ENCODE measurements around the gene SLC27A4.

SLC27A4 gene

DNA sequence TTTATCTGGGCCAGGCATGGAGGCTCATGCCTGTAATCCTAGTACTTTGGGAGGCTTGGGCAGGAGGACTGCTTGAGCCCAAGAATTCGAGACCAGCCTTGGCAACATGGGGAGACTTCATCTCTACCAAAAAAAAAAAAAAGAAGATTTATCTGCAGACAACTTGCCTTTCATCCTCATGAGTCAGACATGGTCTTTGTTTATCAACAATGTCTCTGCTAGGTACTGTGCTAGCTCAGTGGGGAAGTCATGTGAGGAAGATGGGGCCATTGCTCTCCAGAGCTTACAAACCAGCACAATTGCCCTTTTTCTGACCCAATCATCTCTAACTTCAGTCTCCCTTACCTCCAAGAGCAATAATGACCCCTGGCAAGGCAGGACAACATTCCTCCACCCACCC, 32.5 kb downstream of the SLC27A4 start:
- no peak overlapping the region for H3K27ac ChIP-seq (replicated peaks)
- no peak for DNase-seq (ENCODE audit: low read depth in 1 of 2, low spot score in 1 of 2)
- H3K4me3 ChIP-seq (replicated peaks; ENCODE audit: insufficient read depth, low read length), result no peak overlapping the region
- no peaks in the 10 kb centered on the region for H3K27me3 ChIP-seq (ENCODE audit: insufficient read depth, poor library complexity, severe bottlenecking)
- no peak for TF ChIP-seq SPI1 (IDR thresholded peaks at IDR 0.05; ENCODE audit: borderline replicate concordance, low read depth)
- TF ChIP-seq POLR2AphosphoS5 (IDR thresholded peaks at IDR 0.05; ENCODE audit: low read depth), result no peak
- TF ChIP-seq, protein P1, sequence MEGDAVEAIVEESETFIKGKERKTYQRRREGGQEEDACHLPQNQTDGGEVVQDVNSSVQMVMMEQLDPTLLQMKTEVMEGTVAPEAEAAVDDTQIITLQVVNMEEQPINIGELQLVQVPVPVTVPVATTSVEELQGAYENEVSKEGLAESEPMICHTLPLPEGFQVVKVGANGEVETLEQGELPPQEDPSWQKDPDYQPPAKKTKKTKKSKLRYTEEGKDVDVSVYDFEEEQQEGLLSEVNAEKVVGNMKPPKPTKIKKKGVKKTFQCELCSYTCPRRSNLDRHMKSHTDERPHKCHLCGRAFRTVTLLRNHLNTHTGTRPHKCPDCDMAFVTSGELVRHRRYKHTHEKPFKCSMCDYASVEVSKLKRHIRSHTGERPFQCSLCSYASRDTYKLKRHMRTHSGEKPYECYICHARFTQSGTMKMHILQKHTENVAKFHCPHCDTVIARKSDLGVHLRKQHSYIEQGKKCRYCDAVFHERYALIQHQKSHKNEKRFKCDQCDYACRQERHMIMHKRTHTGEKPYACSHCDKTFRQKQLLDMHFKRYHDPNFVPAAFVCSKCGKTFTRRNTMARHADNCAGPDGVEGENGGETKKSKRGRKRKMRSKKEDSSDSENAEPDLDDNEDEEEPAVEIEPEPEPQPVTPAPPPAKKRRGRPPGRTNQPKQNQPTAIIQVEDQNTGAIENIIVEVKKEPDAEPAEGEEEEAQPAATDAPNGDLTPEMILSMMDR (IDR thresholded peaks at IDR 0.05; ENCODE audit: insufficient read depth, low read length), result no peak
- TF ChIP-seq, protein P2, sequence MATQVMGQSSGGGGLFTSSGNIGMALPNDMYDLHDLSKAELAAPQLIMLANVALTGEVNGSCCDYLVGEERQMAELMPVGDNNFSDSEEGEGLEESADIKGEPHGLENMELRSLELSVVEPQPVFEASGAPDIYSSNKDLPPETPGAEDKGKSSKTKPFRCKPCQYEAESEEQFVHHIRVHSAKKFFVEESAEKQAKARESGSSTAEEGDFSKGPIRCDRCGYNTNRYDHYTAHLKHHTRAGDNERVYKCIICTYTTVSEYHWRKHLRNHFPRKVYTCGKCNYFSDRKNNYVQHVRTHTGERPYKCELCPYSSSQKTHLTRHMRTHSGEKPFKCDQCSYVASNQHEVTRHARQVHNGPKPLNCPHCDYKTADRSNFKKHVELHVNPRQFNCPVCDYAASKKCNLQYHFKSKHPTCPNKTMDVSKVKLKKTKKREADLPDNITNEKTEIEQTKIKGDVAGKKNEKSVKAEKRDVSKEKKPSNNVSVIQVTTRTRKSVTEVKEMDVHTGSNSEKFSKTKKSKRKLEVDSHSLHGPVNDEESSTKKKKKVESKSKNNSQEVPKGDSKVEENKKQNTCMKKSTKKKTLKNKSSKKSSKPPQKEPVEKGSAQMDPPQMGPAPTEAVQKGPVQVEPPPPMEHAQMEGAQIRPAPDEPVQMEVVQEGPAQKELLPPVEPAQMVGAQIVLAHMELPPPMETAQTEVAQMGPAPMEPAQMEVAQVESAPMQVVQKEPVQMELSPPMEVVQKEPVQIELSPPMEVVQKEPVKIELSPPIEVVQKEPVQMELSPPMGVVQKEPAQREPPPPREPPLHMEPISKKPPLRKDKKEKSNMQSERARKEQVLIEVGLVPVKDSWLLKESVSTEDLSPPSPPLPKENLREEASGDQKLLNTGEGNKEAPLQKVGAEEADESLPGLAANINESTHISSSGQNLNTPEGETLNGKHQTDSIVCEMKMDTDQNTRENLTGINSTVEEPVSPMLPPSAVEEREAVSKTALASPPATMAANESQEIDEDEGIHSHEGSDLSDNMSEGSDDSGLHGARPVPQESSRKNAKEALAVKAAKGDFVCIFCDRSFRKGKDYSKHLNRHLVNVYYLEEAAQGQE (IDR thresholded peaks at IDR 0.05; ENCODE audit: insufficient replicate concordance, low read depth), result no peak
- TF ChIP-seq GABPA (IDR thresholded peaks at IDR 0.05; ENCODE audit: low read depth), result no peak

DNA sequence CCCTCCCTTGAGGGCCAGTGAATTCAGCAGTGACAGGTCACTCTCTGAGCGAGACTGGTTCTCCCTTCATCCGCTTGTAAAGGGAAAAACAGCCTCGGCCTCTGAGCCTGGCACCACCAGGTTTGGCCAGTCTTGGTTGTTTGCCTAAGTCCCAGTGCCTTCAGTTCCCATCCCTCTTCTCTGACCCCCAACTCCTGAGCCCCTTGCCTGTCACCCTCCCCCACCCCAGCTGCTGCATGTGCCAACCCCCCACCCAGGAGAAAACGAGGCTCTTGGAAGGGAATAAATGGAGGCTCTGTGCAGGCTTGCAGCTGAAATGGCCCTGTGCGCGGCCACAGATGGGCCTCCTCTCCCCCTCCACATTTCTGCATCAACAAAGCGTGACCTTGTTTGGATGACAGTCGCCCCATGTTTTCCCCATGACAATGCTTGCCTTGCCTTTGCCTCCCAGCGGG, 33.9 kb downstream of the SLC27A4 start:
- TF ChIP-seq, protein P1 (IDR thresholded peaks at IDR 0.05; ENCODE audit: insufficient read depth, low read length), result no peak
- no peak overlapping the region for H3K27ac ChIP-seq (replicated peaks)
- no peak overlapping the region for H3K4me3 ChIP-seq (replicated peaks; ENCODE audit: insufficient read depth, low read length)
- H3K27me3 ChIP-seq (ENCODE audit: insufficient read depth, poor library complexity, severe bottlenecking), result no peaks in the 10 kb centered on the region
- no peak for DNase-seq (ENCODE audit: low read depth in 1 of 2, low spot score in 1 of 2)

DNA sequence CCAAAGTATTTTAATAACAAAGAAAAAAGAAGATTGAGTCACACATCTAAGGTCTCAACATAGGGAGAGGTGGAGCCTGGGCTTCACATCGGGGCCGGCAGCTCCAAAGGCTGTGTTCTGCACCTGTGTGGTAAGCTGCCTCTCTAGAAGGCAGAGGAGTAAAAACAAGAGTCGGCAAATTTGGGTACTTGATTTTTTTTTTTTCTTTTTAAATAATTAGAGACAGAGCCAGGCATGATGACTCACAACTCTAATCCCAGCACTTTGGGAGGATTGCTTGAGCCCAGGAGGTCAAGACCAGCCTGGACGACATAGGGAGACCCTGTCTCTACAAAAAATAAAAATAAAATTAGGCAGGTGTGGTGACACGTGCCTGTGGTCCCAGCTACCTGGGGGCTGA, 35.5 kb downstream of the SLC27A4 start:
- Histone ChIP-seq H3K27ac (replicated peaks) (no peak overlapping the region), H3K27me3 (ENCODE audit: insufficient read depth, poor library complexity, severe bottlenecking) (no peaks in the 10 kb centered on the region), H3K4me3 (replicated peaks; ENCODE audit: insufficient read depth, low read length) (no peak overlapping the region)
- TF ChIP-seq, protein P1 (IDR thresholded peaks at IDR 0.05; ENCODE audit: insufficient read depth, low read length), result no peak
- TF ChIP-seq SPI1 (IDR thresholded peaks at IDR 0.05; ENCODE audit: borderline replicate concordance, low read depth) (no peak), GABPA (IDR thresholded peaks at IDR 0.05; ENCODE audit: low read depth) (no peak), POLR2AphosphoS5 (IDR thresholded peaks at IDR 0.05; ENCODE audit: low read depth) (no peak)
- TF ChIP-seq, protein P2 (IDR thresholded peaks at IDR 0.05; ENCODE audit: insufficient replicate concordance, low read depth), result no peak
- DNase-seq (ENCODE audit: low read depth in 1 of 2, low spot score in 1 of 2), result no peak

DNA sequence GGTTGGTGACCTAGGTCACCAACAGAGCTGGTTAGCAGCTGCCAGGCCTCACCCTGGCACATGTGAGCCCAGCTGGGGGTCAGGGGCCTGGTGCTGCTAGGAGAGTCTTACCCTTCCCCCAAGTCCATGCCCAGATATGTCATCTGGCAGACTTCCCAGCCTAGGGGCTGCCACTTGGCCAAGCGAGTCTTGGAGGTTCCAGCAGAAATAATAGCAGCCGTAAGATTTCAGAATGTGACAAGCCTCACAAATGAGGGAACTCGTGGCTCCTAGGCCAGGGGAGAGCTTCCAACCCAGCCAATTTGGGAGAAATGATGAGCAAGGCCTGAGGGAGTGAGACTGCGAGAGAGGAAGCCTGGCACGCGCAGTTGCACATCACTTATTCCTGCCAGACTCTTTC, 41.9 kb downstream of the SLC27A4 start:
- DNase-seq (ENCODE audit: low read depth in 1 of 2, low spot score in 1 of 2), result no peak
- H3K27ac ChIP-seq (replicated peaks), result no peak overlapping the region
- H3K4me3 ChIP-seq (replicated peaks; ENCODE audit: insufficient read depth, low read length), result no peak overlapping the region
- H3K27me3 ChIP-seq (ENCODE audit: insufficient read depth, poor library complexity, severe bottlenecking), result no peaks in the 10 kb centered on the region
- TF ChIP-seq, protein P2 (IDR thresholded peaks at IDR 0.05; ENCODE audit: insufficient replicate concordance, low read depth), result no peak
- TF ChIP-seq GABPA (IDR thresholded peaks at IDR 0.05; ENCODE audit: low read depth) (no peak), POLR2AphosphoS5 (IDR thresholded peaks at IDR 0.05; ENCODE audit: low read depth) (no peak), SPI1 (IDR thresholded peaks at IDR 0.05; ENCODE audit: borderline replicate concordance, low read depth) (no peak)
- TF ChIP-seq, protein P1 (IDR thresholded peaks at IDR 0.05; ENCODE audit: insufficient read depth, low read length), result no peak

All from HL-60 (cell line).